Suprapubic skin (tissue), 3 donors: ENCODE data around the gene CPXM2.

ENCODE experiments used
- CTCF ChIP-seq, 2 donors: fragments of 200-600 bp in 1 of 2; fragments of 450-650 bp in 1 of 2; sonication (generic) in 1 of 2; IDR thresholded peaks; one replicate each; pipeline ENCODE4 v1.5.1; 2016 to 2019; ENCODE audit warnings: antibody characterized with exemption in 2 of 2, mild to moderate bottlenecking in 1 of 2, moderate library complexity in 1 of 2
- EP300 ChIP-seq: sonication (generic); formaldehyde crosslinking; IDR thresholded peaks from one replicate; pipeline ENCODE4 v1.6.1; 2017; ENCODE audit warnings: antibody characterized with exemption
- POLR2A ChIP-seq, 2 donors: fragments of 450-650 bp; IDR thresholded peaks; one replicate each; pipeline ENCODE4 v1.6.1; 2017; ENCODE audit warnings: antibody characterized with exemption in 2 of 2, mild to moderate bottlenecking in 2 of 2, moderate library complexity in 2 of 2

GRCh38 chr10:123721441-123722049 is 170.1 kb downstream of the CPXM2 start:
- no peak for TF ChIP-seq POLR2A (IDR thresholded peaks at IDR 0.05)
- TF ChIP-seq CTCF (IDR thresholded peaks at IDR 0.05), result no peak
- no peak for TF ChIP-seq EP300
